ENCODE measurements around the gene FLT4.

- TF ChIP-seq CTCF (IDR thresholded peaks at IDR 0.05) (no peak), EP300 (IDR thresholded peaks at IDR 0.05) (no peak), POLR2AphosphoS5 (IDR thresholded peaks at IDR 0.05) (no peak), POLR2A (IDR thresholded peaks at IDR 0.05) (no peak)
These were observed 26.5 kb downstream of the FLT4 start for GRCh38 chr5:180622910-180623309.

Measured in sigmoid colon (tissue), 4 donors.